ENCODE data around the gene ERC2.

The ERC2 gene

DNA sequence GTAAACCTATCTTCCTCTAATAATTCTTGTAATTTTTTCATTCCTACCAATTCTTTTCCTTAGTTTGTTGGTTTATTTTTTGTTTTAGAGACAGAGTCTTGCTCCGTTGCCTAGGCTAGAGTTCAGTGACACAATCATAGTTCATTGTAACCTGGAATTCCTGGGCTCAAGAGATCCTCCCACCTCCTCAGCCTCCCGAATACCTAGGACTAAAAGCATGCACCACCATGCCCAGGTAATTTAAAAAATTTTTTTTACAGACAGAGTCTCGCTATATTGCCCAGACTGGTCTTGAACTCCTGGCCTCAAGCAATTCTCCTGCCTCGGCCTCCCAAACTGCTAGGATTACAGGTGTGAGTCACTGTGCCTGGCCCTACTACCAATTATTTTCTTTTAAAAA lies 220.2 kb downstream of the ERC2 start:
- TF ChIP-seq ZFX (IDR thresholded peaks at IDR 0.05; ENCODE audit: borderline replicate concordance): no peak
- TF ChIP-seq, protein P1, sequence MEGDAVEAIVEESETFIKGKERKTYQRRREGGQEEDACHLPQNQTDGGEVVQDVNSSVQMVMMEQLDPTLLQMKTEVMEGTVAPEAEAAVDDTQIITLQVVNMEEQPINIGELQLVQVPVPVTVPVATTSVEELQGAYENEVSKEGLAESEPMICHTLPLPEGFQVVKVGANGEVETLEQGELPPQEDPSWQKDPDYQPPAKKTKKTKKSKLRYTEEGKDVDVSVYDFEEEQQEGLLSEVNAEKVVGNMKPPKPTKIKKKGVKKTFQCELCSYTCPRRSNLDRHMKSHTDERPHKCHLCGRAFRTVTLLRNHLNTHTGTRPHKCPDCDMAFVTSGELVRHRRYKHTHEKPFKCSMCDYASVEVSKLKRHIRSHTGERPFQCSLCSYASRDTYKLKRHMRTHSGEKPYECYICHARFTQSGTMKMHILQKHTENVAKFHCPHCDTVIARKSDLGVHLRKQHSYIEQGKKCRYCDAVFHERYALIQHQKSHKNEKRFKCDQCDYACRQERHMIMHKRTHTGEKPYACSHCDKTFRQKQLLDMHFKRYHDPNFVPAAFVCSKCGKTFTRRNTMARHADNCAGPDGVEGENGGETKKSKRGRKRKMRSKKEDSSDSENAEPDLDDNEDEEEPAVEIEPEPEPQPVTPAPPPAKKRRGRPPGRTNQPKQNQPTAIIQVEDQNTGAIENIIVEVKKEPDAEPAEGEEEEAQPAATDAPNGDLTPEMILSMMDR (IDR thresholded peaks at IDR 0.05): no peak
- H3K27ac ChIP-seq: no peak overlapping the region

DNA sequence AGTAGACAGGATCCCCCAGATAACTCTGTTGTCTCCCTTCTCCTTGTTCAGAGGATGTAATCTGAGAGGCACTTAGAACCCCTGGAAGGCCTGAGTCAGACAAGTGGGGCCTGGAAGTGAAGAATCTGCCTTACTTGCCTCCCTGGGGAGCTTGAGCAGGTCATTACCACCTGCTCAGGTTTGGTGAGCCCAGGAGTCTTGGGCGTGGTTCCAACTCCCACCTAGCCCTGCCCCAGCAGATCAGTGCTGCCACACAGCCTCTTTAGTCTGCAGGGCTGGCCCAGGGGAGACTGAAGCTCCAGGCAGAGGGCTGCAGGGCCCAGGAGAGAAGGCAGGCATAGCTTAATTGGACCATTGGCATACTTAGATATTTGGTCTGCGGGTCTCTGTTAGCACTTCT lies 230.0 kb downstream of the ERC2 start:
- no peak for TF ChIP-seq ZFX (IDR thresholded peaks at IDR 0.05; ENCODE audit: borderline replicate concordance)

DNA sequence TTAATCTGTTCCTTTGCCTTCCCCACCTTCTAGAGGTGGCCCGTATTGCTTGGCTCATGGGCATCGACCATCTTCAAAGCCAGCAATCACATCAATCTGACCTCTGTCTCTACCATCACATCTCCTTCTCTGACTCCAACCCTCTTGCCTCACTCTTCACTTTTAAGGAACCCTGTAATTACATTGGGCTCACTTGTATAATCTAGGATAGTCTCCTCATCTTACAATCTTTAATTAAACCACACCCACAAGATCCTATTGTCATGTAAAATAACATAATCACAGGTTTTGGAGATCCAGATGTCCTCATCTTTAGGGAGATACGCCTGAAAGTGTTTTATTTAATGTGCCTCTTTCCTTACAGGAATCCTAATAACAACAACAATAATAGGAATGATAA lies 234.5 kb downstream of the ERC2 start:
- H3K27ac ChIP-seq: no peak overlapping the region
- no peak for TF ChIP-seq ZFX (IDR thresholded peaks at IDR 0.05; ENCODE audit: borderline replicate concordance)
- TF ChIP-seq, protein P1 (IDR thresholded peaks at IDR 0.05): no peak

More for the DNA sequence above, 230.0 kb downstream of the ERC2 start:
- H3K27ac ChIP-seq: no peak overlapping the region

DNA sequence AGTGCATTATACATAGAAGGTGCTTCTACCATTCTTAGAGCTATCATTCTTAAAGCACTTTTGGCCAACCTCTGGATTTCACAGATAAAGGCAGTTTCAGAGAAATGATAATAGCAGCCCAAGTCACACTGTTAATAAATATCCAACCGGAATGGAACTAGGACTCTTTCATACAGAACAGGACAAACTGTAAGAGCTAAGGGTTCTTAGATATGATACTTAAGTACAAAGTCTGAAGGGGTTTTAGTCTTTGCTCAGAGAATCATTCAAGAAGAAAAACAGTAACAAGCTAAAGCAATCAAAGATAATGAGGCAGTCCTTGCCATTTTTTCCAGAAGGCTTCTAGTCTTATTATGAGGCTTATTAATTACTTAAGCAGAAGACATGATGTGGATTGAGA lies 239.0 kb downstream of the ERC2 start:
- no peak for TF ChIP-seq ZFX (IDR thresholded peaks at IDR 0.05; ENCODE audit: borderline replicate concordance)
- TF ChIP-seq, protein P1 (IDR thresholded peaks at IDR 0.05): no peak

DNA sequence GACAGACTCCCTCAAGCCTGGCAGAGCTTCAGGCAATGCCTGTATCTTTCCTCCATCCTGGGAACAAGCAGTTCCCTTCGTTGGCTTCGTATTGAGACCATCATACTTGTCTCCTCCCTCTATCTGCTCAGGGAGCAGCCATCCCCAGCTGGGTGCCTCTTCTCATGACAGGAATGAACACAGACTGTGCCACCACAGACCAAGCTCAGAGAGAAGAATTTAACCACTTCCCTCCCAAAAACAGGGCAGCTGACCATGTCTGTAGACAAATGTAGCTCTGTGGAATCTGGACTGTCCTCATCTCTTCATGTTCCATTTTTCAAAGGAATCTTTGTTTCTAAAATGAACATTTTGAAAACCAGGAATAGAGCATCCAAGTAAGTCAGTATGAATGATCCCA lies 245.4 kb downstream of the ERC2 start:
- TF ChIP-seq, protein P1 (IDR thresholded peaks at IDR 0.05): no peak
- no peak for TF ChIP-seq ZFX (IDR thresholded peaks at IDR 0.05; ENCODE audit: borderline replicate concordance)

More for the DNA sequence above, 239.0 kb downstream of the ERC2 start:
- H3K27ac ChIP-seq: no peak overlapping the region

DNA sequence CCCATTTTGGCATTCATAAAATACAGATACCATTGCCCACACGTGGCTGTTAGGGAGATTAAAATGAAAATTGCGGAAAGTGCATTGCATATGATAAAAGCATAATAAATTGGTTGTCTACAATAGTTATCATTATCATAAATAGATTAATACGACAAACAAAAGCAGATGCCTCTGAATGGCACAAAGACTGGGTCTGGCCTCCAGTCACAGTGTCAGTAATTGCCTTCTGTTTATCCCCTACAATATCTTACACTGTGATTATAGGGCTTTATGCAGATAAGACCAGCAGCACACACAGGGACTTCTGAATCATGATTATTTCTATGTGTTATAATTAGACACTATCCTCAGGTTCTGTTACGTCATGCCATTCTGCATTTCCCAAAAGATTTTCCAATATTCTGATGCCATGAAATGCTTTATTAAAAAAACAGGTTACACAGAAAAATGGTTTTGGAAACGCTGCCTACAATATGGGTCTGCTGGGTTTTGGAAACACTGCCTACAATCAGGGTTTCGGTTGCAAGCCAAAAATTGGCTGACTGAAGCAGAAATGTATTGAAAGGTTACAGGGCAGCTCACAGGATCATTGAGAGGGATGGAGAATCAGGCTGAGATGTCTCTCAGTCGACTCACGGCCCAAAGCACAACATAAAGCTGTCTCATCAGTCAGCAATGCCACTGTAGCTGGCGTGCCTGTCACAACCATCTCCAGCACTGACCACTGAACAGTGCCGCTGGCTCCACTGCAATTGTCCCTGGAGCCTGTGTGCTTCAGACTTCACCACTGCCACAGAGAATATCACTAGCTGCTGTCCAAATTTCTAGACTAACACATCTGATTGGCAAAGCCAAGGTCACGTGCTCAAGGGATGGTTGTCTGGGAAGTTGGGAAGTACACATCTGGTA lies 248.1 kb downstream of the ERC2 start:
- TF ChIP-seq, protein P1 (IDR thresholded peaks at IDR 0.05): no peak
- no peak for TF ChIP-seq ZFX (IDR thresholded peaks at IDR 0.05; ENCODE audit: borderline replicate concordance)
- H3K27ac ChIP-seq: no peak overlapping the region

More for the DNA sequence above, 245.4 kb downstream of the ERC2 start:
- H3K27ac ChIP-seq: no peak overlapping the region

DNA sequence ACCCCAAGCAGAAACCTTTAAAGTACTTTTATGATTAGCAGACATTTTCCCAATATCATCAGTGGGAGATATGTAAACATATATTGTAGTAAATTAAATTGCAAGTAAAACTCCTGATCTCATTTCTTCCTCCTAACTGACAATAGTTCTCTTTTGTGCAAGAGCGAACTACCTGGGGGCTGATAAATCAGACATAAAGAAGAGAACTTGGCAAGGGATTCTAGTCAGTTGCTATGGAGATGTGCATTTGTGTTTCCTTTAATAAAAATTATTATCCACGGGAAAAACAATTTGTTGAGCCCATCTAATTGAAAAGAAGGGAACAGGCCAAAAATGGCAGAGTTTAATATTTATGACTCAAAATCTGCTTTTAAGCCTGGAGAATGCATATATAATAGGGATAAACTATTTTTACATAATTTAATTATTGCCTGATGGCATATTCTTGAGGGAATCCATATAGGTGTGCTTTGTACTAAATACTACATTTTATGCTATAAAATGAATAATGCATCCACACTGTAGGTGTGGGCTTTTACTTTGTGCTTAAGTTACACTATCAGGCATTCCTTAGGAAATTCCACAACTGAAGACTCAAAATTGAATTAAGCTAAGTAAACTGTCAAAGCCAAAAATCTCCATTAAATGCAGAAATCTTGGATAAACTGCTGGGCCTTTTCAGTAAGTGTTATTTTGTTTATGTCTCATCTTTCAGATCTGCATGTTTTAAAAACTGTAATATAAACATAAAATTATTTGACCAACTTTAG lies 258.1 kb downstream of the ERC2 start:
- TF ChIP-seq, protein P1 (IDR thresholded peaks at IDR 0.05): no peak
- no peak for TF ChIP-seq ZFX (IDR thresholded peaks at IDR 0.05; ENCODE audit: borderline replicate concordance)
- H3K27ac ChIP-seq: no peak overlapping the region

Data from 22Rv1 (cell line).